HepG2 (cell line): ENCODE results near the gene EVA1A. TPM values are rescaled to one million over a fixed set of nuclear protein-coding genes. Genes with fewer than 3 reads are reported as not detected.

Source experiments
- ATAC-seq: fragments of 200-7000 bp; cut with Tn5 transposase; 3 replicates; pipeline ENCODE4 v1.9.1; 2020; ENCODE audit warnings: mild to moderate bottlenecking, moderate library complexity
- BruUV-seq: library from RNA; stranded (reverse); fragments of 400-500 nt; replicated peaks from 2 replicates; lab custom pipeline; 2021; lab: Mats Ljungman, UMichigan
- CTCF ChIA-PET: fragments of 300-600 bp; formaldehyde crosslinking; extraction: SDS; loops from one replicate; lab custom pipeline; 2021; ENCODE audit warnings: low total read pairs, inconsistent platforms, low intra/inter-chr PET ratio; lab: Yijun Ruan, JAX
- POLR2A ChIA-PET: fragments of 350-600 bp; sonication (Branson Sonifier 250); formaldehyde crosslinking; loops from one replicate; lab custom pipeline; 2020; ENCODE audit warnings: antibody characterized with exemption, inconsistent platforms; lab: Yijun Ruan, JAX
- DNase-seq: peaks from one replicate; pipeline ENCODE4 v3.0.0-alpha.2; 2015; ENCODE audit warnings: low spot score
- FAIRE-seq: peaks from 3 replicates; lab custom pipeline; 2011; peaks lifted over from hg19 to GRCh38; lab: Jason Lieb, UNC
- H2AFZ ChIP-seq: one replicate; pipeline ENCODE4 v1.6.1; 2011; ENCODE audit warnings: low read length, inconsistent platforms
- H3K27ac ChIP-seq: fragments of 300-600 bp; 3 replicates; pipeline ENCODE4 v1.8.0; 2011; ENCODE audit warnings: mixed run types, mild to moderate bottlenecking, mixed read lengths, low read length, inconsistent platforms; ENCODE audit not compliant: insufficient read depth; ENCODE audit errors: extremely low read length
- H3K27me3 ChIP-seq, 2 experiments: fragments of 200-600 bp in 1 of 2; 2 replicates in 1 of 2; 3 replicates in 1 of 2; pipeline versions ENCODE4 v1.6.0 to v1.8.0; 2011; ENCODE audit warnings: low read length in 2 of 2, mild to moderate bottlenecking in 2 of 2, moderate library complexity in 2 of 2, inconsistent platforms in 1 of 2; ENCODE audit not compliant: insufficient read depth in 2 of 2, control insufficient read depth in 1 of 2
- H3K36me3 ChIP-seq, 2 experiments: fragments of 200-600 bp in 1 of 2; replicated peaks in 1 of 2; 2 replicates in 1 of 2; 3 replicates in 1 of 2; pipeline versions ENCODE4 v1.5.1 to v1.8.0; 2011; ENCODE audit warnings: low read length in 2 of 2, inconsistent platforms in 1 of 2; ENCODE audit not compliant: insufficient read depth in 2 of 2, control insufficient read depth in 1 of 2
- H3K4me1 ChIP-seq: 2 replicates; pipeline ENCODE4 v1.5.1; 2012; ENCODE audit warnings: low read length, inconsistent platforms; ENCODE audit not compliant: insufficient read depth
- H3K4me2 ChIP-seq: 2 replicates; pipeline ENCODE4 v1.6.0; 2011; ENCODE audit warnings: low read depth, low read length, inconsistent platforms
- H3K4me3 ChIP-seq, 3 experiments: fragments of 200-600 bp in 1 of 3; sonication (generic), shearing (Covaris generic) in 1 of 3; replicated peaks in 1 of 3; 2 replicates each; pipeline ENCODE4 v1.5.1; 2011 to 2016; ENCODE audit warnings: low read length in 3 of 3, inconsistent platforms in 2 of 3, low read depth in 2 of 3, mild to moderate bottlenecking in 2 of 3, control low read depth in 1 of 3, mixed read lengths in 1 of 3; ENCODE audit not compliant: insufficient read depth in 1 of 3
- H3K79me2 ChIP-seq: one replicate; pipeline ENCODE4 v1.6.1; 2011; ENCODE audit warnings: low read length, inconsistent platforms; ENCODE audit not compliant: insufficient read depth
- H3K9ac ChIP-seq: 2 replicates; pipeline ENCODE4 v1.6.0; 2011; ENCODE audit warnings: mild to moderate bottlenecking, low read depth, low read length, inconsistent platforms; ENCODE audit not compliant: insufficient read depth
- H3K9me3 ChIP-seq: 2 replicates; pipeline ENCODE4 v1.5.1; 2012; ENCODE audit warnings: mild to moderate bottlenecking, low read length
- H4K20me1 ChIP-seq: 2 replicates; pipeline ENCODE4 v1.6.0; 2011; ENCODE audit warnings: inconsistent platforms, mild to moderate bottlenecking, low read length, moderate library complexity; ENCODE audit not compliant: insufficient read depth
- AHR ChIP-seq: IDR thresholded peaks from 2 replicates; pipeline ENCODE4 v1.6.1; 2018; ENCODE audit warnings: missing genetic modification reagents, missing compliant biosample characterization
- AKNA ChIP-seq: sonication (generic); formaldehyde crosslinking; IDR thresholded peaks from 2 replicates; pipeline ENCODE4 v1.4.0; 2020; ENCODE audit warnings: missing genetic modification reagents, borderline replicate concordance
- ARHGAP35 ChIP-seq: sonication (generic); formaldehyde crosslinking; IDR thresholded peaks from 2 replicates; pipeline ENCODE4 v1.9.0; 2022; ENCODE audit warnings: mild to moderate bottlenecking, inconsistent platforms, moderate library complexity, missing genetic modification reagents, borderline replicate concordance
- ARID3A ChIP-seq: IDR thresholded peaks from 2 replicates; pipeline ENCODE4 v1.6.1; 2012; ENCODE audit warnings: low read depth, low read length, improper control_type of control experiment
- BORCS8-MEF2B ChIP-seq: sonication (generic); formaldehyde crosslinking; IDR thresholded peaks from 2 replicates; pipeline ENCODE4 v1.8.0; 2022; ENCODE audit warnings: mild to moderate bottlenecking, missing genetic modification reagents
- CREB3 ChIP-seq: sonication (generic); formaldehyde crosslinking; IDR thresholded peaks from 2 replicates; pipeline ENCODE4 v1.5.0; 2020; ENCODE audit warnings: missing genetic modification reagents
- DNMT1 ChIP-seq: sonication (generic); formaldehyde crosslinking; IDR thresholded peaks from 2 replicates; pipeline ENCODE4 v1.5.1; 2020; ENCODE audit warnings: mild to moderate bottlenecking, missing genetic modification reagents
- DPF2 ChIP-seq: sonication (generic); formaldehyde crosslinking; IDR thresholded peaks from 2 replicates; pipeline ENCODE4 v1.4.0; 2020; ENCODE audit warnings: mild to moderate bottlenecking, low read depth, missing genetic modification reagents, borderline replicate concordance
- EHMT2 ChIP-seq: fragments of 200-600 bp; sonication (generic); IDR thresholded peaks from 2 replicates; pipeline ENCODE4 v1.7.0; 2017; ENCODE audit warnings: antibody characterized with exemption, low read depth, low read length, borderline replicate concordance
- ELF4 ChIP-seq: sonication (generic); formaldehyde crosslinking; IDR thresholded peaks from 2 replicates; pipeline ENCODE4 v1.5.0; 2020; ENCODE audit warnings: missing genetic modification reagents, mild to moderate bottlenecking, moderate library complexity, borderline replicate concordance
- ETV5 ChIP-seq: IDR thresholded peaks from 2 replicates; pipeline ENCODE4 v1.6.1; 2018; ENCODE audit warnings: missing biosample characterization, missing genetic modification reagents, inconsistent platforms, borderline replicate concordance
- NRL ChIP-seq: sonication (generic); formaldehyde crosslinking; IDR thresholded peaks from 2 replicates; pipeline ENCODE4 v1.5.0; 2020; ENCODE audit warnings: missing genetic modification reagents, mild to moderate bottlenecking, moderate library complexity, borderline replicate concordance
- TOPORS ChIP-seq: sonication (generic); formaldehyde crosslinking; IDR thresholded peaks from 2 replicates; pipeline ENCODE4 v1.8.0; 2023; ENCODE audit warnings: mild to moderate bottlenecking, missing genetic modification reagents
- ZNF34 ChIP-seq: sonication (generic); formaldehyde crosslinking; IDR thresholded peaks from 2 replicates; pipeline ENCODE4 v1.4.0; 2020; ENCODE audit warnings: mild to moderate bottlenecking, missing genetic modification reagents, borderline replicate concordance
- ZNF740 ChIP-seq: sonication (generic); formaldehyde crosslinking; IDR thresholded peaks from 2 replicates; pipeline ENCODE4 v1.4.0; 2020; ENCODE audit warnings: missing genetic modification reagents
- ZNF816 ChIP-seq: sonication (generic); formaldehyde crosslinking; IDR thresholded peaks from 2 replicates; pipeline ENCODE4 v1.8.0; 2022; ENCODE audit warnings: missing genetic modification reagents, mild to moderate bottlenecking, borderline replicate concordance
- ZNF841 ChIP-seq: sonication (generic); formaldehyde crosslinking; IDR thresholded peaks from 2 replicates; pipeline ENCODE4 v1.8.1; 2023; ENCODE audit warnings: missing genetic modification reagents, borderline replicate concordance
- WGBS: methylation state at CpG from one replicate; pipeline ENCODE4 v1.1.6; 2017; ENCODE audit warnings: low lambda C conversion rate; 5-methylcytosine and 5-hydroxymethylcytosine counted together
- in situ Hi-C: cut with HindIII; loops from 2 replicates; pipeline ENCODE4 v1.10.0; 2017; ENCODE audit warnings: low pct_unique_long_range_greater_than_20kb; ENCODE audit not compliant: extremely low pct_ligation_motif_present
- intact Hi-C: fragments of 100-400 bp; cut with micrococcal nuclease; formaldehyde crosslinking; loops from one replicate; pipeline ENCODE4 v1.10.0; 2022; ENCODE audit not compliant: unreplicated experiment
- polyA plus RNA-seq, 8 experiments: library from polyadenylated mRNA; depleted of rRNA in 3 of 8; stranded (reverse) in 7 of 8; unstranded in 1 of 8; fragments of >200 nt; fragmentation: Illumina TruSeq in 4 of 8; extraction: Trizol in 4 of 8; gene quantifications; 2 replicates each; pipeline versions ENCODE4 v1.2.1 to v1.2.3, GENCODE V29; 2011 to 2016; ENCODE audit warnings: low read depth in 4 of 8, missing spikeins in 1 of 8, mixed read lengths in 1 of 8; ENCODE audit not compliant: insufficient read depth in 1 of 8
- total RNA-seq, 5 experiments: library from RNA; depleted of rRNA; stranded (reverse); fragments of >200 nt; fragmentation: Illumina TruSeq; extraction: Trizol; gene quantifications; 2 replicates each; pipeline ENCODE4 v1.2.3, GENCODE V29; 2016; ENCODE audit warnings: low read depth in 1 of 5

Gene EVA1A
- total and polyA plus RNA-seq, 2 of the 13 experiments (the other 11 are each of a cell fraction or from before 2014, with no cell fraction given): 57.5 to 57.8 TPM

GRCh38 chr2:75475976-75476375, 84.8 kb downstream of the EVA1A start:
- ChIA-PET CTCF (no interaction called here), POLR2A (no interaction called here)
- H3K27ac ChIP-seq: no peak overlapping the region
- no peak overlapping the region for H3K4me3 ChIP-seq
- no peaks in the 10 kb centered on the region for H4K20me1 ChIP-seq
- FAIRE-seq: no peak
- H3K27me3 ChIP-seq: no peaks in the 10 kb centered on the region
- H3K79me2 ChIP-seq: no peaks in the 10 kb centered on the region
- TF ChIP-seq ELF4 (CRISPR knock-in tag) (no peak), ZNF34 (CRISPR knock-in tag) (no peak), DNMT1 (CRISPR knock-in tag) (no peak), ARID3A (no peak), ZNF841 (CRISPR knock-in tag) (no peak), AKNA (CRISPR knock-in tag) (no peak), ARHGAP35 (CRISPR knock-in tag) (no peak), BORCS8-MEF2B (CRISPR knock-in tag) (no peak), EHMT2 (no peak), ZNF816 (CRISPR knock-in tag) (no peak), ETV5 (CRISPR knock-in tag) (no peak), AHR (CRISPR knock-in tag) (no peak), NRL (CRISPR knock-in tag) (no peak), ZNF740 (CRISPR knock-in tag) (no peak), CREB3 (CRISPR knock-in tag) (no peak), DPF2 (CRISPR knock-in tag) (no peak), TOPORS (no peak)
- no TSS peak for BruUV-seq
- in situ Hi-C loops (no loop called here), intact Hi-C loops (no loop called here)
- H3K4me2 ChIP-seq: no peak overlapping the region
- no peak overlapping the region for H3K9ac ChIP-seq
- ATAC-seq: no peak
- H3K4me1 ChIP-seq: peaks cover 20% of the 10 kb centered on the region
- H3K36me3 ChIP-seq: no peaks in the 10 kb centered on the region
- DNase-seq: no peak
- H2AFZ ChIP-seq: no peak overlapping the region
- 97% methylated on average over 2 of the region's 2 CpGs for WGBS
- H3K9me3 ChIP-seq: no peaks in the 10 kb centered on the region
